HG03342 (cell line): ENCODE data around the gene HSP90AB1.

Source experiments
- ATAC-seq: cut with Tn5 transposase; IDR thresholded peaks from one replicate; pipeline ENCODE4 v1.9.1; 2021; ENCODE audit warnings: mild to moderate bottlenecking, moderate library complexity; ENCODE audit not compliant: unreplicated experiment

HSP90AB1 gene

GRCh38 chr6:44234101-44235025 is 12.5 kb upstream of the HSP90AB1 start:
- no peak for ATAC-seq

- ATAC-seq = no peak
Observed at GRCh38 chr6:44235269-44235668, 11.6 kb upstream of the HSP90AB1 start.

- ATAC-seq = no peak
Observed at GRCh38 chr6:44235891-44236516, 10.9 kb upstream of the HSP90AB1 start.

- ATAC-seq = peak; percentile 61
Observed at GRCh38 chr6:44237021-44237812, 9.7 kb upstream of the HSP90AB1 start.

GRCh38 chr6:44237813-44238433 is 9.0 kb upstream of the HSP90AB1 start:
- peak; percentile 86 for ATAC-seq

GRCh38 chr6:44238687-44239350 is 8.1 kb upstream of the HSP90AB1 start:
- no peak for ATAC-seq

GRCh38 chr6:44243345-44243744 is 3.6 kb upstream of the HSP90AB1 start:
- ATAC-seq = no peak

- ATAC-seq = no peak
Observed at GRCh38 chr6:44245391-44245911, 1.4 kb upstream of the HSP90AB1 start.

GRCh38 chr6:44245912-44246662 is 814 bp upstream of the HSP90AB1 start:
- peak; percentile 30 for ATAC-seq

- ATAC-seq = peak; percentile 31
Observed at GRCh38 chr6:44247338-44248302, 719 bp downstream of the HSP90AB1 start.

- ATAC-seq = no peak
Observed at GRCh38 chr6:44248579-44248978, 1.7 kb downstream of the HSP90AB1 start.

- no peak for ATAC-seq
Observed at GRCh38 chr6:44249082-44249748, 2.3 kb downstream of the HSP90AB1 start.

- ATAC-seq = no peak
Observed at GRCh38 chr6:44250067-44250717, 3.3 kb downstream of the HSP90AB1 start.

GRCh38 chr6:44250718-44251123 is 3.8 kb downstream of the HSP90AB1 start:
- ATAC-seq = no peak

GRCh38 chr6:44251576-44252524 is 4.9 kb downstream of the HSP90AB1 start:
- ATAC-seq = no peak
